Caco-2 (cell line): Measurements from ENCODE around the gene OSBPL8. TPM values are rescaled to one million over a fixed set of nuclear protein-coding genes. Genes with fewer than 3 reads are reported as not detected.

Experiments used
- BruUV-seq: library from RNA; stranded (reverse); fragments of 400-500 nt; replicated peaks from 2 replicates; lab custom pipeline; 2021; lab: Mats Ljungman, UMichigan
- CTCF ChIA-PET: fragments of 300-600 bp; sonication (Branson Sonifier 250); formaldehyde crosslinking; loops from one replicate; lab custom pipeline; 2022; ENCODE audit warnings: antibody characterized with exemption; lab: Charles Lee
- POLR2A ChIA-PET: fragments of 300-600 bp; sonication (Branson Sonifier 250); formaldehyde crosslinking; loops from one replicate; lab custom pipeline; 2022; ENCODE audit warnings: antibody characterized with exemption; lab: Charles Lee
- DNase-seq, 2 experiments: peaks; one replicate each; pipeline versions ENCODE4 v3.0.0 to v3.0.0-alpha.2; 2020 to 2022
- H3K27me3 ChIP-seq: replicated peaks from 2 replicates; pipeline ENCODE4 v1.6.0; 2011; ENCODE audit warnings: low read length; ENCODE audit not compliant: control insufficient read depth, insufficient read depth
- H3K36me3 ChIP-seq: 2 replicates; pipeline ENCODE4 v1.5.1; 2011; ENCODE audit warnings: low read length; ENCODE audit not compliant: control insufficient read depth, insufficient read depth
- H3K4me1 ChIP-seq: fragments of 250-450 bp; sonication (Bioruptor Pico); 2 replicates; pipeline ENCODE4 v1.5.1; 2020; ENCODE audit warnings: mild to moderate bottlenecking
- H3K4me3 ChIP-seq: 2 replicates; pipeline ENCODE4 v1.5.1; 2011; ENCODE audit warnings: low read depth, mild to moderate bottlenecking, control low read depth, low read length
- H3K9me3 ChIP-seq: fragments of 250-450 bp; sonication (Bioruptor Pico); 2 replicates; pipeline ENCODE4 v1.5.1; 2020; ENCODE audit warnings: mild to moderate bottlenecking, moderate library complexity
- H3K27ac Mint-ChIP-seq: one replicate; pipeline ENCODE4 v1.8.0; 2022; ENCODE audit warnings: mixed read lengths; ENCODE audit not compliant: unreplicated experiment
- H3K27me3 Mint-ChIP-seq: one replicate; pipeline ENCODE4 v1.8.0; 2022; ENCODE audit warnings: mixed read lengths; ENCODE audit not compliant: insufficient read depth, unreplicated experiment
- H3K36me3 Mint-ChIP-seq: one replicate; pipeline ENCODE4 v1.8.0; 2022; ENCODE audit warnings: mild to moderate bottlenecking, mixed read lengths; ENCODE audit not compliant: insufficient read depth, unreplicated experiment
- H3K4me1 Mint-ChIP-seq: one replicate; pipeline ENCODE4 v1.8.0; 2022; ENCODE audit warnings: low read depth, mixed read lengths; ENCODE audit not compliant: unreplicated experiment
- H3K4me3 Mint-ChIP-seq: one replicate; pipeline ENCODE4 v1.8.0; 2022; ENCODE audit warnings: mild to moderate bottlenecking, moderate library complexity, mixed read lengths; ENCODE audit not compliant: unreplicated experiment
- H3K9me3 Mint-ChIP-seq: one replicate; pipeline ENCODE4 v1.8.0; 2022; ENCODE audit warnings: mixed read lengths; ENCODE audit not compliant: unreplicated experiment
- intact Hi-C: fragments of 100-400 bp; cut with micrococcal nuclease; formaldehyde crosslinking; loops from one replicate; pipeline ENCODE4 v1.10.0; 2022; ENCODE audit not compliant: unreplicated experiment
- total RNA-seq: library from RNA; stranded (reverse); gene quantifications from 2 replicates; pipeline ENCODE4 v1.2.3, GENCODE V29; 2022
- TF ChIP-seq, protein P1 (sequence below), 2 experiments: fragments of 200-600 bp in 1 of 2; IDR thresholded peaks; 1 replicate in 1 of 2; 2 replicates in 1 of 2; pipeline versions ENCODE4 v1.5.1 to v1.8.0; 2011 to 2022; ENCODE audit warnings: antibody characterized with exemption in 1 of 2, control low read depth in 1 of 2, inconsistent platforms in 1 of 2, low read depth in 1 of 2, low read length in 1 of 2, mild to moderate bottlenecking in 1 of 2, moderate library complexity in 1 of 2; ENCODE audit not compliant: insufficient read depth in 1 of 2, severe bottlenecking in 1 of 2, unreplicated experiment in 1 of 2

Gene OSBPL8
- total RNA-seq, 1 experiment from 2014 or later: 50.0 TPM

DNA sequence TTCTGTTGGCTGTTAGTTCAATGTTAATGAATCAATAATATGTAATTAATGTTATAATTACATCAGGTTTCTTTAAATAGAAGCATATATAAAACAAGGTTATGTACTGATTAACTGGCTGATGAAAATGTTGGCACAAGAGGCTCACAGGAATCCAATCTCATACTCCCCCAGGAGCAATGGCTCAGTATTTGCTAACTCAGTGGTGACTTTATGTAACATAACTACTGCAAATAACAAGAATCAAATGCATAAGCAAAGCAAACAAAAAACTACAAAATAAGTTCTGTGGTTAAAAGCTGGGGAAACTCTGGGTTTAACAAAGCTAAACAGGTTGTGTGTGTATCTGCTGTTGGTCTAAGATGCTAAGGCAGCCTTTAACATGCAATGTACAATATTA is 183.6 kb downstream of the OSBPL8 start:
- no peaks in the 10 kb centered on the region for H3K27me3 ChIP-seq
- H3K4me1 ChIP-seq: no peaks in the 10 kb centered on the region
- Mint-ChIP-seq H3K27ac (no peak overlapping the region), H3K36me3 (peaks cover 8% of the 10 kb centered on the region), H3K4me1 (no peaks in the 10 kb centered on the region), H3K27me3 (no peaks in the 10 kb centered on the region), H3K9me3 (no peaks in the 10 kb centered on the region), H3K4me3 (no peak overlapping the region)
- TF ChIP-seq, protein P1, sequence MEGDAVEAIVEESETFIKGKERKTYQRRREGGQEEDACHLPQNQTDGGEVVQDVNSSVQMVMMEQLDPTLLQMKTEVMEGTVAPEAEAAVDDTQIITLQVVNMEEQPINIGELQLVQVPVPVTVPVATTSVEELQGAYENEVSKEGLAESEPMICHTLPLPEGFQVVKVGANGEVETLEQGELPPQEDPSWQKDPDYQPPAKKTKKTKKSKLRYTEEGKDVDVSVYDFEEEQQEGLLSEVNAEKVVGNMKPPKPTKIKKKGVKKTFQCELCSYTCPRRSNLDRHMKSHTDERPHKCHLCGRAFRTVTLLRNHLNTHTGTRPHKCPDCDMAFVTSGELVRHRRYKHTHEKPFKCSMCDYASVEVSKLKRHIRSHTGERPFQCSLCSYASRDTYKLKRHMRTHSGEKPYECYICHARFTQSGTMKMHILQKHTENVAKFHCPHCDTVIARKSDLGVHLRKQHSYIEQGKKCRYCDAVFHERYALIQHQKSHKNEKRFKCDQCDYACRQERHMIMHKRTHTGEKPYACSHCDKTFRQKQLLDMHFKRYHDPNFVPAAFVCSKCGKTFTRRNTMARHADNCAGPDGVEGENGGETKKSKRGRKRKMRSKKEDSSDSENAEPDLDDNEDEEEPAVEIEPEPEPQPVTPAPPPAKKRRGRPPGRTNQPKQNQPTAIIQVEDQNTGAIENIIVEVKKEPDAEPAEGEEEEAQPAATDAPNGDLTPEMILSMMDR (IDR thresholded peaks at IDR 0.05; ENCODE audit: insufficient read depth in 1 of 2, low read depth in 1 of 2, low read length in 1 of 2, severe bottlenecking in 1 of 2, unreplicated experiment in 1 of 2): no peak
- ChIA-PET POLR2A (no interaction called here), CTCF (no interaction called here)
- no peaks in the 10 kb centered on the region for H3K9me3 ChIP-seq
- no peaks in the 10 kb centered on the region for H3K36me3 ChIP-seq
- DNase-seq: no peak
- H3K4me3 ChIP-seq: no peak overlapping the region
- intact Hi-C loops: no loop called here
- no TSS peak for BruUV-seq

DNA sequence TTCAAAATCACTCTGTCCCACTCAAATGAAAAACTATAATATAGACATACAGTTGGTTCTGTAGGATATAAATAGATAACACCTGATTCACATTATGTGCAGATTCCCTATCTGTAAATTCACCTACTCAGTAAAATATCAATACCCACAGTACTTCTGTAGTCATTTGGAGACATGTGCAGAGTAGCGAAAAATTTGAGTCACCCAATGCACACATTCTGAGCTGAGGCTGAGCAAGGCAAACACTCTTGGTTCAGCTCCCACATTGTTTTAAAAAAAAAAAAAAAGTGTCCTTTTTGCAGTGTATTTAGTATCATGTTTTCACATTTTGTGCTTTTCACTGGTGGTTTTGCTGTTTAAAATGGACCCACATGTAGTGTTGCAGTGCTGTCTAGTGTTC is 184.1 kb downstream of the OSBPL8 start:
- POLR2A ChIA-PET: no interaction called here
- Histone ChIP-seq H3K27me3 (no peaks in the 10 kb centered on the region), H3K36me3 (no peaks in the 10 kb centered on the region), H3K4me3 (no peak overlapping the region), H3K4me1 (no peaks in the 10 kb centered on the region), H3K9me3 (no peaks in the 10 kb centered on the region)
- DNase-seq: no peak
- Mint-ChIP-seq H3K4me3 (no peak overlapping the region), H3K4me1 (no peaks in the 10 kb centered on the region), H3K9me3 (no peaks in the 10 kb centered on the region), H3K36me3 (peaks cover 8% of the 10 kb centered on the region), H3K27me3 (no peaks in the 10 kb centered on the region), H3K27ac (no peak overlapping the region)
- CTCF ChIA-PET: no interaction called here
- no TSS peak for BruUV-seq
- intact Hi-C loops: no loop called here
- TF ChIP-seq, protein P1 (IDR thresholded peaks at IDR 0.05; ENCODE audit: insufficient read depth in 1 of 2, low read depth in 1 of 2, low read length in 1 of 2, severe bottlenecking in 1 of 2, unreplicated experiment in 1 of 2): no peak

DNA sequence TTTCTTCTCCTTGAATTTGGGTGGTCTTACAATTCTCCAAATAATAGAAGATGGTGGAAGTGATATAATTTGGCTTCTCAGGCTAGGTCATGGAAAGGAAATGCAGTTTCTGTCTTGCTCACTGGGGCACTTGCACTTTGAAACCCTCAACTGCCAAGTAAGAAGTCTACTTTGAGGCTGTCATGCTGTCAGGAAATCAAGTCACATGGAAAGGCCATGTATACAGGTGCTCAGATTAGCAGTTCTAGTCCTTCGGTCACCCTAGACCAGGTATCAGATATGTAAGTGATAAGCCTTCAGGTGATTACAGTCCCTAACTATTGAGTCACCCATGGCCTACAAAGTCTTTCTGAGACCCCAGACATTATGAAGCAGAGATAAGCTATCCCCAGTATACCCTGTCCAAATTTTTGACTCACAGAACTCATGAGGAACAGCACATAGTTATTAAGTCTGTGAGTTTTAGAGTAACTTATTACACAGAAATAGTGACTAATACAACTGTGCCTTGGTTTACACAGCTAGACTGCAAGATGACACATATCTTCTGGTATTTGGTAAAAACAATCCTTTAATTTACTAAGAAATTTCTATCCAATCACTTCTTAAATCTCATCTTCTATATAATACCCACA is 185.1 kb downstream of the OSBPL8 start:
- TF ChIP-seq, protein P1 (IDR thresholded peaks at IDR 0.05; ENCODE audit: insufficient read depth in 1 of 2, low read depth in 1 of 2, low read length in 1 of 2, severe bottlenecking in 1 of 2, unreplicated experiment in 1 of 2): no peak
- Mint-ChIP-seq H3K27ac (no peak overlapping the region), H3K4me3 (no peak overlapping the region), H3K36me3 (peaks cover 8% of the 10 kb centered on the region), H3K4me1 (no peaks in the 10 kb centered on the region), H3K9me3 (no peaks in the 10 kb centered on the region), H3K27me3 (no peaks in the 10 kb centered on the region)
- BruUV-seq: no TSS peak
- intact Hi-C loops: no loop called here
- Histone ChIP-seq H3K4me3 (no peak overlapping the region), H3K27me3 (no peaks in the 10 kb centered on the region), H3K36me3 (no peaks in the 10 kb centered on the region), H3K4me1 (no peaks in the 10 kb centered on the region), H3K9me3 (no peaks in the 10 kb centered on the region)
- ChIA-PET CTCF (no interaction called here), POLR2A (no interaction called here)
- DNase-seq: no peak
